Hepatocyte (in vitro differentiated cells): ENCODE results near the gene DEFB108B.
A peak's percentile ranks its signal among the peaks of the same experiment; 100 is the strongest.
"Not testable (repeated sequence)": the region's sequence is repeated elsewhere in the genome, so short reads cannot be mapped to it uniquely, and the experiment has no call there.

ENCODE experiments used
- CTCF ChIP-seq: fragments of 200-600 bp; sonication (generic); IDR thresholded peaks from 2 replicates; pipeline ENCODE4 v1.5.1; 2016; ENCODE audit warnings: antibody characterized with exemption, mild to moderate bottlenecking; ENCODE audit not compliant: poor library complexity
- EZH2phosphoT487 ChIP-seq: fragments of 200-600 bp; sonication (generic); IDR thresholded peaks from one replicate; pipeline ENCODE4 v1.6.1; 2018; ENCODE audit warnings: antibody characterized with exemption, mild to moderate bottlenecking, low read depth, moderate library complexity; ENCODE audit not compliant: unreplicated experiment, severe bottlenecking

DNA sequence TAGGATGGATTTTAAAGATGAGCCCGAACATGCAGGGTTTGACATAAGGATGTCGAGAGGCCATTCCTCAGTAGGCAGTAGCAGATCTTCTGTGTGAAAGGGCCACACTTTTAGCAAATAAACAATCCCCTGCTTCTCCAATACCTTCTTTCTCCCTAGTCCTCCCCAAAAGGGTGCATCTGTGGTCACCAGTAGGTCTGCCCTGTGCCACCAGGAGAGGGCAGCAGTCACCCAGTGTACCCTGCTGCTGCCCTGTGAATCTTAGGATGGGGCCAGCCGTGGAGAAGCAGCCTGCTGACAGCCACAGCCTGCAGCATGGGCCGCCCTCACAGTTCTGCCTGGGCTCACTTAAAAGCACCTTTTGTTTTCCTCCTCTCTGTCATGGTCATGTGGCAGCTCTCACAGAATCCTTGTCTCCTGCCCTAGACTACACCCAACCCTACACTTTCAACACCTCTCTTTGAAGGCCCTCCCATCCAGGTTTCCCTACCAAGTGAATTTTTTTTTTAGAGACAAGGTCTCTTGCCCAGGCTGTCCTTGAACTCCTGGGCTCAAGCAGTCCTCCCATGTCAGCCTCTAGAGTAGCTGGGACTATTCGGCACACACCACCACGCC lies 40.3 kb upstream of the DEFB108B start:
- peak; percentile 57 for TF ChIP-seq CTCF
- not testable (repeated sequence) for TF ChIP-seq EZH2phosphoT487
